Kidney capillary endothelial cell (primary cell): ENCODE measurements around the gene KIF21B.
"Not testable (repeated sequence)": the region's sequence is repeated elsewhere in the genome, so short reads cannot be mapped to it uniquely, and the experiment has no call there.

Source experiments
- DNase-seq: peaks from one replicate; pipeline ENCODE4 v3.0.0-alpha.2; 2018; ENCODE audit warnings: low spot score

KIF21B gene

DNA sequence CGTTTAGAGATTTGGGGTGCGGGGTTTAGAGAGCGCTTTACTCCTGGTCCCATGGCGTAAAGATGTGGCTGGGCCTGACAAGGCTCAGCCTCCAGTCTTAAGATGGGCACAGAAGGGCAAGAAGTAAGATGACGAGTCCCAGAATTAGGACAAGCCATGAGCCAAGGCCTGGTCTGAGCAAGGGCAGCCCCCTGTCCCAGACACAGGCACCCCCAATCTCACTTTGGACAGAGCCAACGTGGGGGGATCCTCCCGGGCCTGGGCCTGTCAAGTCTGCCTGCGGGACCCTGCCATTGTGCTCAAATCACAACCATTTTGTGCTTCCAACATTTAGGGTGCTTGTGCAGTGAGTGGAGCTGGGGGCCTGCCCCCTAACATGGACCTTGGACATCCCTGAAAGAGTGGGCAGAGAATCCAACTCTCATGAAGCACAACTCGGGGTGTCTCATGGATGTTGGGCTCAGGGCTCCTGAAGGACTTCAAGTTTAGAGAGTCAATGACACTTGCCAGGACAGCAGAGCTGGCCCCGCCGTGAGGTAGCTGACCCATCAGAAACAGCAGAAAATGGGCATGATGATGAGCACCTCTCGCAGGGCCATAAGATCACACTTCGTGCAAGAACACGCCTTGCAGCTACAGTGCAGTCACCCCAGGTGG is 52.6 kb downstream of the KIF21B start:
- no peak for DNase-seq

DNA sequence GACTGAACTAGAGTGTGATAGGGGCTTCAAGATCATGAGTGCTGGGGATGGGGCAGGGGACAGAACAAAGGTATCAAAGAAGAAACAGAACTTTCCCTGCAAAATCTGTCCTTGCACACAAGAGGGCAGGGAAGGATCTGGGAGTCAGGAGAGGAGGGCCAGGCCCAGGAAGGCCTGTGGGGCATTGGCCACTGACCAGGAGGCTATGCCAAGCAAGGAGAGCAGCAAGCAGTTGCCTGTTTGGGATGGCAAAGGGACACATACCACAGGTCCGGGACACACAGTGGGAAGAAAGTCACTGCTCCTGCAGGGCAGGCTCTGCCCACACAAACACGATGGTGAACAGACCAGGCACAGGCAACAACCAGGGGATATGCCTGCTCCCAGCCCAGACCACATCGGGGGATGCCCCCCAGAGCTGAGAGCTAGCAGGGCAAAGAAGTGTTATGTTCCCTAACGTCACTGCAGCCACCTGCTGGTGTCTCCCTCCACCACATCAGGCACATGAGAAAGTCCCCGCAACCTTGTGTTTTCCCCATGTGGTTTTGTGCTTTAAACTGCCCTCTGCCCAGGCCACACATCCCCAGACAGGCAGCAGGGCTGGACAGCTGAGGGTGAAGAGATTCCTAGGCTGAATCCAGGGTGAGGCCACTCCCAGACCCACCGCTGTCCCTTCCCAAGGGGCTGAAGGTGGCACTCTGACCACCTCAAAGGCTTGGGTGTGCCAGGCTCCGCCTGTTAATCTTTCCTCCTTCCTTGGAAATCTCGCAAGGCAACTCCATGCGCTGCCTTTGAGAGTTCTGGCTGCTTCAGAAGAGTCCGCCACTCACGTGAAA is 53.6 kb downstream of the KIF21B start:
- no peak for DNase-seq

DNA sequence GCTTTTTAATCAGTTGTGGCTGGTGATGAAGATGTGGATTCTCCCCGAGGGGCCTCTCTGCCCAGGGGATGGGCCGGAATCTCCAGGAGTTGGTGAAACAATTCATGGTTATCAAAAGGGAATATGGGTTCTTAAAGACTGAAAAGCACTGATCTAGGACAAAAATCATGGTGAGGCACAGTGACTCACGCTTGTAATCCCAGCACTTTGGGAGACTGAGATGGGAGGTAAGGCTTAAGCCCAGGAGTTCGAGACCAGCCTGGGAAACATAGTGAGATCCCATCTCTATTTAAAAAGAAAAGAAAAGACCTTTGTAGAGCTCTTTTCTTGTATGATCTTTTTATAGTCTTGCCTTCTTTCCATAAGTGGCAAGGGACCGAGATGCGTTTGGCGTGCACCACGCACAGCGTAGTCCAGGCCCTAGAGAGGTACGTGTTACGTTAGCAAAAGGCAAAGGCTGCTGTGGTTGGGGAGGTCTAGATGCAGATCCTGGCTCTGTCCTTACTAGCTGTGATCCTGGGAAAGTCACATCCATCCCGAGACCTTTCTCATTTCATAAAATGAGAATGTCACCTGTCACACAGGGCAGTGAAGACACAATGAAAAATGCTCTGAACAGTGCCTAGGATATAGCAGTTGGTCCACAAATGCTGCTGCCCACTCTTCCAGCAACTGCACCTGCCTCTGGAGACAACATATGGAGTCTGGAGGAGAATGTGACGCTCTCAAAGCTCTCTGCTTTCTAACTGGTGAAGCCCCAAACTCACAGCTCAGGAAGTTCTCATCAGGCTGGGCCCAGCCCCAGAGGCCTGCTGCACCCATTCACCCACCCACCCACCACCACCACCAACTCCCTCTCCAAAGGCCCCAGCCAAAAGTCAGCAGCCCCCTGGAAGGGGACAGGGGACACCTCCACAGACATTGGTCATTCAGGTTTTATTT is 54.8 kb downstream of the KIF21B start:
- no peak for DNase-seq

DNA sequence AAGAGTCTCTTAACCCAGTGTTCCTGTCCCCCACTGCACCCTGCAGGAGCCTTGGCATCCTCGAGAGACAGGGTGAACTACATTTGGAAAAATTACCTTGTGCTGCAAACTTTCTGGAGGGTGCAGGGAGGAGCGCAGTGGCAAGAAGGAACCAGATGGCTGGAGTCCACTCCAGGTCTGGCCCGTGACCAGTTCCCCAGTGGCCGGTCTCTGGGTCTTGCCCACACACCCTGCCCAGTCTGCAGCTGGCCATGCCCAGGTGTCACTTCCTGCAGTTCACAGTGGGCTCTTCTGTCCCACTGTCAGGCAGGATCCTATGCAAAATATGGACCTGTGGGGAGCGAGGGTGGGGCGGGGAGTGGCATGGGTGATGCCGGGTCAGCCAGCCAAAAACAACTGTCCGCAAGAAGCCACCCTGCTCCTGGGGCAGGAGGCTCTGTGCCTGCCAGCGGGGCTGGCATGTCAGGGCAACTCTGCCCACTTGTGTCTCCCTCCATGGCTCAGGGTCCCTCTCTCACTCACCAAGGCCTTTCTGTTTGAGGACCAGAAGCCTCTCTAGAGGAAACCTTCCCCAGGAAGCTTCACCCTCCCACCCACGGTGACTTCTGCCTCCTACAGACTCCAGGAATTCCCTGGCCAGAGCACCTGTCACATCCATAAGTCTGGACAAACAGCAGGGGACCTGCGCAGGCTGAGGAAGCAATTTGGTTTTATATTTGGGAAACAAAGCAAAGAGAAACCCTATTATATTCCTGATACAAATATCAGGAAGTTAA is 55.6 kb downstream of the KIF21B start:
- no peak for DNase-seq

DNA sequence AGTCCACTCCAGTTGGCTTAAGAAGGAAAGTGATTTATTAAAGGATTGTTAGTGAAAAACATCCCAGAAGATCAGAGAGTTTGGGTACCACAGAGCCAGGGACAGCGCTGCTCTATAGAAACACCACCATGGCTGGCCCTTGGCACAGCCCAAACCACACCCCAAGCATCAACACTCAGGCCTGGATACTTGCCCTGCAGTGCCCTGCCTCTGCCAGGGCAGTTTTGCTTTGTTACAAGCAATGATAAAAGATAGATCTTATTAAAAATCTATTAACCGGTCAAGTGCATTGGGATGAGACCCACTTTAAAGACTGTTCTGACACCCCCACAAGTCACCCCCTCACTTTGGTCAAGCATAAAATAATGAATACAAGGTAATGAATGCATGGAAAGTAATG is 56.6 kb downstream of the KIF21B start:
- no peak for DNase-seq

DNA sequence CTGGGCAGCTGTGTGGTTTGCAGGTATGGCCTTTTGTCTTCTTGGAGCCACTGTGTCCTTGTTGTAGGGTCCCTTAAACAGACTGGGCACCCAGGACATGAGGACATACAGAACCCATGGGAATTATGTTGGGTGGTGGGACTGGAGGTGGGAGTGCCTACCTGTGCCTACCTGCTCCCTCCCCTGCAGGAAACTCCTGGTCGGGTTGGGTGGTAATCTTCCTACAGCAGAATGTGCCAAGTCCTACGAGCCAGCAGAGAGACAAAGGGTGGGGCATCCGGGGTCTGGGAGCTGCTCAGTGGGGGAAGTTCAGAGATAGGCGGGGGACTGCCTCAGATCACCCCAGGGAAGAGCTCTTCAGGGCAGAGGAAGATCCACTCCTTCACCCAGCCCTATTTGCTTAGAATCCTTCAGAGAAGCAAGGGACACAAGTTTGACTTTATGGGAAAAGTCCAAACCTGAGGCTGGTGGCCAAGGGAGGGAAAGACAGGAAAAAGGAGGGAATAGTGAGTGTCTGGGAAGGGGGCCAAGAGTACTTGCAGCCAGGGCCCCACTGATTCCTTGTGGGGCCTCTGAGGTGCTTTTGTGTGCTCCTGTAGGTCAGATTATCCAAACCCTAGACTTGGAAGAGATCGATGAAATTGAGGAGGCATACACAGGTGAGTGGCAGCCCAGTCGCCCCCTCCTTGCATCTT is 58.3 kb downstream of the KIF21B start:
- no peak for DNase-seq

DNA sequence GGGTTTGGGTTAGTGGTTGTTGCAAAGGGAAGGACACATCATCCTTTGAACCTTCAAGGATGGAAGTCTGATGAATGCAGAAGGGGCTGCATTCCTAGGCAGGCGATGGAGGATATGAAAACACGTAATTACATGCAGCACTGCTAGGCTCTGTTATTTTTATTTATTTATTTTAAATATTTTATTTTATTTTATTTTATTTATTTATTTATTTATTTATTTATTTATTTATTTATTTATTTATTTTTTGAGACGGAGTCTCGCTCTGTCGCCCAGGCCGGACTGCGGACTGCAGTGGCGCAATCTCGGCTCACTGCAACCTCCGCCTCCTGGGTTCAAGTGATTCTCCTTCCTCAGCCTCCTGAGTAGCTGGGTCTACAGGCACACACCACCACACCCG is 59.6 kb downstream of the KIF21B start:
- DNase-seq: not testable (repeated sequence)

DNA sequence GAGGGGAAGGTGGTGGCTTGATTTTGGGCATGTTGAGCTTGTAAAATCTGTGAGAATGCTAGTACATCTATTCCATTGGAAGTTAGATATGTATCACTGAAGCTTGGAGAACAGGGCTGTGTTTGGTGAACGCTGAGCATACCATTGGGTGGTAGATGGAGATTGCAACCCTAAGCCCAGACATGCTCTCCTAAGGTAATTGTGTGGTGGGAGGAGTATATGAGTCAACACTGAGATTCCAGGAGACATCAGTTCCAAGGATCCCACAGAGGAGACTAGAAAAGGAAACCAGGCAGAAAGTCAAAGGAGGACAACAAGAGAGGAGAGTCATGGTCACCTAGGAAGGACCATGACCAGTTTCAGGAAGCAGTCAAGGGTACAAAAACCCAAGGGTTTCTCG is 60.4 kb downstream of the KIF21B start:
- no peak for DNase-seq

DNA sequence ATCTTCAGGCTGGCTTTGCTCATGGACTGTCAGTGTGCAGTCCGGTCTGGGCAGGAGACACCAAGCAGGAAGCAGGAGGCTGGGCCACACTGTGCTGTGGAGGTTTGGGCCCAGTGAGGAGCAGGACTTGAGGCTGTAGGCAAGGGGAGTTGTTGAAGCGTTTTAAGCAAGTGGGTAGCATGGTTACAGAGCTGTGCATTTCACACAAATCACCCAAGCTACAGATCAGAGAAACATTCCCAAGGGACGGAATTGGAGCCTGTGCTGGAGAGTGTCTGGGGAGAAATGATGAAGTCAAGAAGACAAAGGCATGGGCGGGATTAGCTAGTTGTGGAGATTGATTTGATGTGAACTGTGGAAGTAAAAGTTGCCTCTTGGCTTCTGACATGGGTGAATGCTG is 60.9 kb downstream of the KIF21B start:
- no peak for DNase-seq

DNA sequence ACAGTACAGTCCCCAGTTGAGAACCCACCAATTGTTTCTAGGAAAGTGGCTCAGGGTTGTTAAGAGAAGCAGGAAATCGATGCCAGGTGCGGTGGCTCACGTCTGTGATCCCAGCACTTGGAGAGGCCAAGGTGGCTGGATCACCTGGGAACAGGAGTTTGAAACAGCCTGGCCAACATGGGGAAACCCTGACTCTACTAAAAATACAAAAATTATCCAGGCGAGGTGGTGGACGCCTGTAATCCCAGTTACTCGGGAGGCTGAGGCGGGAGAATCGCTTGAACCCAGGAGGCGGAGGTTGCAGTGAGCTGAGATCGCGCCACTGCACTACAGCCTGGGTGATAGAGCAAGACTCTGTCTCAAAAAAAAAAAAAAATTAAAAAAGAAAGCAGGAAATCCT is 61.4 kb downstream of the KIF21B start:
- DNase-seq: not testable (repeated sequence)

DNA sequence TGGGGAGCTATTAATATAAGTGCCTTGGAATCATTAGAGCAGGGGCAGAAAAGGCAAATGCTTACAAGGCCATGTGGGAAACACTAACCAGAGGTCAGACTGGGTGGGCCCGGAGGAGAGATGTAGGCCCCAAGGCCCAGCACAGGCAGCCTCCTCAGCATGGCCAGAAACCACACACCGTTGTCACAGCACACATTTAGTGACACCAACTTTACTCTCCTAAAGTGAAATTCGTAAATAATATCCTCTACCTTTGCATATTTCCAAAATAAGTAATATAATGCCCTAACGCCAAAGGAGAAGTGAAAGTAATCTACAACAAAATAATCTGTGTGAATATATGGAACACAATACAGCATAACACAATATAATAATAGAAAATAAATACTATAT is 62.6 kb downstream of the KIF21B start:
- DNase-seq: no peak

DNA sequence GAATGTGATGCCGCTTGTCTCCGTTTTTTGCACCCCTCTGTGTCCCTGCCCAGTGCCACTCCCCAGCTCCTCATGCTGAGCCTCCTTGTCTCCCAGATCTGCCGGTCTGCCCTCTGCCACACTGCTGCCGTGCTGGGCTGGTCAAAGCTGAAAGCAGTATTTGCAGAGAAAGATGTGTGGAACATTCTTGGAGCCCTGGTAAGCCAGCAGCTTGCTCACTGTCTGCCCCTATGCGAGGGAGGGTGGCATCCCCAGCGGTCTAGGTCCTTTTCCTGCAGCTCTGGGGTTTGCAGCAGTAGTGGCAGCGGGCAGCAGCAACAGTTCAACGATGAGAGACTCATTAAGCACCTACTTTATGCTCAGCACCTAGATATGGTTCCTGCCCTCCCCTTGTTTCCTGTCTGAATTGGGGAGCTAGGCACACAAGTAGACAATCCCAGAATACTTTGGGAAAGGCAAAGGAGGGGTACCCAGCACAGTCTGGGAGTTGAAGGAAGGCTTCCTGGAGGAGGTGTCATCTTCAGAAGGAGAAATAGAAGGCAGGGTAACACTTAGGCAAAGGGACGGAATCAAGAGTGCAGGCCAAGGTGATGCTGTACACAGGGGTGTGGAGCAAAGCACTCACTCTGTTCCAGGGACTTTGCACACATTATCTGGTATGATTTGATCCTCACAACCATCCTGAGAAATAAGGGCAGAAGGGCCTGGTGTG is 63.1 kb downstream of the KIF21B start:
- DNase-seq: no peak

DNA sequence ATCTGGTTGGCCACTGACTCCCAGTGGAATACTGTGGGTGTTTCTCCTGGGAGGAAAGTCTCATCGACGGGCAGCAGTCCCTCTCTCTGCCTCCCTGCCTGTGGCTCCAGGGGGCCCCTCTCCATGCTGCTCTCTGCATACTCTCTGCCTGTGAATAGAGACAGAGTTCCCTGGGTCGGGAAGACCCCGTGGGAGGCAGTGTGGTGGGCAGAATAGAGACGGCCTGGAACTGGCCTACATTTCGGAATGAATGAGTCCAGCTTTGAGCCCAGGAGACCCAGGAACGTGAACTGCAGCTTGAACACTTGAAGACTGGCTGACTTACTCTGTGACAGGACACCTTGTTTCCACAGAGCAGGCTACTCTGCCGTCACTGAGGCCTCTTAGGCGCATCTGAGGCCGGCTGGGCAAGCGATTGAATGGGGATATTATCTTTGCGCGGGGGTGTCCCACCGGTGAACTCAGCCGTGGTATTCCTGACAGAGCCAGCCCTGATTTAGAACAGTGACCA is 64.0 kb downstream of the KIF21B start:
- DNase-seq: no peak

DNA sequence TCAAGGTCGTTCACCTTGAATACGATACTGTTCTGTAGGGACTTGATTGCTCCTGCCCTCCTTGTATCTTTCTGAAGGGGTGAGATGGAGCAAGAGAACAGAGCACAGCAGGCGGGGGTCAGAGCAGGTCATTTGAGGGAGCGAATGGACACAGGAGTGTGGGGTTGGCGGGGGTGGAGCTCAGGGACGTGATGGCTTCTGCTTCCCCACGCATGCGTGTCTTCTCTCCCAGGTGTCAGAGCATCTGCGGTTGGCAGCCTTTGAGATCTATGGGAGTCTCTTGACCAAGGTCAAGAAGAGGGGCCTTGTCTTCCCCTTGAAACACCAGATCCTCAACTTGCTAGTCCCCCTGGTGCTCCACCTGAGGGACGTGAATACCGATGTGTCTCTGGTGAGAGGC is 64.9 kb downstream of the KIF21B start:
- DNase-seq: no peak

DNA sequence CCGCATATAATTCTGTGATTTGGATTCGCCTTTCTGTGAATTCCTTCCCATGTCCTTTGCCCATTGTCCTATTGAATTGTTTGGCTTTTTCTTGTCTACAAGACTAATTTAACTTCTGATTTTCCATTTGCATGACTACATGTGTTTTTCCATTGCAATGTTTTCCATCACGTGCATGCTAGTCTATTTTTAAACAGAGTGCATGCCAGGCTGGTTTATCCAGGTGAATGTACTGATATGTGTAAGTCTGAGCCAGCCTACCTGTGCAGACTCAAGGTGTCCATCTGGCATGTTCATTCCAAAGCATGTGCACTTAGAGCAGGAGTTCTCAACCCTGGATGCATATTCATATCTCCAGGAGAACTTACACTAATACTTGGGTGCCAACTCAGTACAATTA is 69.1 kb downstream of the KIF21B start:
- no peak for DNase-seq

DNA sequence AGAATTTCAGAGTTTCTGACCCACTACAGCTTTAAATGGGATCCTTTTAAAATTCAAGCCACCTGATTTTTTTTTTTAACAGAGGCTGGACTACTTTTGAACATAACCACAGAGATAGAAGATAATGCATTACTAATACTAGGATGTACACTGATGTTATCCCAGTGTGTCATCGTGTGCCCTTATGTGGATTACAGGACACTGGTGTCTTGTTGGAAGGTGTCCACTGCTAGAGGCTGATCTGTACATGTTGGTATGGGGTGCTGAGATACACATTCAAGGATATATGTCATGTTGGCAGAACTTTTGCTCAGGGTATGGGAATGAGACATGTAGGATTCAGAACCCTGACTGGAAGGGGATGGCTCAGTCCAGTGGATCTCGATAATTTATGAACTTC is 72.5 kb downstream of the KIF21B start:
- no peak for DNase-seq

DNA sequence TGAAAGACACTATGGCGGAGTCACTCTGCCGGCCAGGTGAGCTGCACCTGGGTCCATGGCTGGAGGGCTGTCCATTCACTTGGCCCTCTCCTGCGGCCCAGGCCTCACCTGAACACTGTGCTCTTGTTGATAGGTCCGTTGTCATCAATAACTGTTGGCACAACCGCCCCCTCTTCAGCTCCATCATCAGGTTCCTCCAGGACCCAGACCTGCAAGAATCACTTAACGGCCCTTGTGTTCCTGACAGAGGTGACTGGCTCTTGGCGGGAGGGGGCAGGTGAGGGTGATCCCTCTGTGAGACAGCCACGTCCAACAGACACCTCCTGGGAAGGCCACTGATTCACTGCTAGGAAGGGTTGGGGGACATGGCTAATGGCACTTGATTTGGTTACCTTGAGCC is 73.9 kb downstream of the KIF21B start:
- DNase-seq: no peak

DNA sequence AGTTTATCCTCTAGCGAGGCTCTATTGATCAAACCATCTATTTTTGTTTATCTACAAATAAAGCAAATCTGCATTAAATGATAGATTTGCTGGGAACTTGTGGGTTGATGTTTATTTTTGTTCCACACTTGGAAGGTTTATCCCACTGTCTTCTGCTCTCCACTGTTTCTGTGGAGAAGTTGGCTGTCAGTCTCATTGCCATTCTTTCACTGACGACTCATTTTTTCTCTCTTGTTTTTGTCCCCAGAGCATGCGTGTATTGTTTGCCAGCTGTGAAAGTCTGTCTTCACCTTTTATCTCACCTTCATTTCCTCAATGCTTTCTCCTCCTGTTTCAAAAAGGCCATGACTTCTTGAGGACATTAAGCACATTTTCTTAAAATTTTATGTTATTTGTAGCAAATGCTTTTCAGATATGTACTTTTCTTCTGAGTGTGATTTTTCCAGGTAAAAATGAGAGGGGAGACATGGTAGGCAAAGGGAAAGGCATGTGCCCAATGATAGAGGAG is 76.4 kb downstream of the KIF21B start:
- no peak for DNase-seq

DNA sequence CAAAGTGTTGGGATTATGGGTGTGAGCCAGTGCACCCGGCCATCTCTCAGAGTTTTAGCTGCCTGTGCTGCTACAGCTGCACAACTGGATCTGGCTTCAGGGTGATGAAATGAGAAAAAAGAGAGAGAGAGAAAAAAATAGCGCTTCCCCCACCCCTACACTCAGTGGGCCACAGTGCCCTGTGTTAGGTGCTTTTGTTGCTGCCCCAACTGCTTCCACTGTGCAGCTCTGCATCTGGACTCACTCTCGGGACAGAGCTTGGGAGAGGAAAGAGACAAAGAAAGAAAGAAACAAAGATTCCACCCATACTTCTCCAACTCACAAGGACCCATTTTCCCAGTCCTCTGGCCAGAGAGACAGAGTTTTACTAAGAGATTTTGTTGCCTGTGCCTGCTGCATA is 78.4 kb downstream of the KIF21B start:
- no peak for DNase-seq

DNA sequence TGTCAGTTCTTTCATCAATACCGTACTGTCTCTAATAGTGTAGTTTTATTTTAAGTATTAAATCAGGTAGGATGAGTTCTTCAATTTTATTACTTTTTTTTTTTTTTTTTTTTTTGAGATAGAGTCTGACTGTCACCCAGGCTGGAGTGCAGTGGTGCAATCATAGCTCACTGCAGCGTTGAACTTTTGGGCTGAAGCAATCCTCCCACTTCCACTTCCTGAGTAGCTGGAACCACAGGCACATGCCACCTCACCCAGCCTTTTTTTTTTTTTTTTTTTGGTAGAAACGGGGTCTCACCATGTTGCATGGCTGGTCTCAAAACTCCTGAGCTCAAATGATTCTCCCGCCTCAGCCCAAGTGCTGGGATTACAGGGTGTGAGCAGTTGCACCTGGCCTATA is 84.6 kb downstream of the KIF21B start:
- no peak for DNase-seq
